ENCODE results near the gene LSM14A. TPM values are rescaled to one million over a fixed set of nuclear protein-coding genes. Genes with fewer than 3 reads are reported as not detected.
"Not testable (repeated sequence)": the region's sequence is repeated elsewhere in the genome, so short reads cannot be mapped to it uniquely, and the experiment has no call there.

LSM14A gene
- total RNA-seq, 1 experiment from 2014 or later, result 201 TPM

GRCh38 chr19:34228762-34229161, 56.5 kb downstream of the LSM14A start:
- DNase-seq (ENCODE audit: low spot score), result no peak

- no peak for DNase-seq (ENCODE audit: low spot score)
Measured at GRCh38 chr19:34229721-34230120, 57.4 kb downstream of the LSM14A start.

DNA sequence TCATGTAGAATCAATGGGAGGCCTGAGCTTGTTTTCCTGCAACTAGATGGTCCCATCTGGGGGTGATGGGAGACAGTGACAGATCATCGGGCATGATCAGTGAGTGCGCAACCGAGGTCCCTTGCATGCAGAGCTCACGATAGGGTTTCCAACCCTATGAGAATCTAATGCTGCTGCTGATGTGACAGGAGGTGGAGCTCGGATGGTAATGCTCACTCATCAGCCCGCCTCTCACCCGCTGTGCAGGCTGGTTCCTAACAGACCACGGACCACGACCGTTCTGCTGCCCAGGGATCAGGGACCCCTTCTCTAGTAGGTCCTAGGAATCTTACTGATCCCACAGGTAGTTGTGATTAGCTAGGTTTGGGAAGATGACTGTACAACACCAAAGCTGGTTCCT, 58.5 kb downstream of the LSM14A start:
- no peak for DNase-seq (ENCODE audit: low spot score)

DNA sequence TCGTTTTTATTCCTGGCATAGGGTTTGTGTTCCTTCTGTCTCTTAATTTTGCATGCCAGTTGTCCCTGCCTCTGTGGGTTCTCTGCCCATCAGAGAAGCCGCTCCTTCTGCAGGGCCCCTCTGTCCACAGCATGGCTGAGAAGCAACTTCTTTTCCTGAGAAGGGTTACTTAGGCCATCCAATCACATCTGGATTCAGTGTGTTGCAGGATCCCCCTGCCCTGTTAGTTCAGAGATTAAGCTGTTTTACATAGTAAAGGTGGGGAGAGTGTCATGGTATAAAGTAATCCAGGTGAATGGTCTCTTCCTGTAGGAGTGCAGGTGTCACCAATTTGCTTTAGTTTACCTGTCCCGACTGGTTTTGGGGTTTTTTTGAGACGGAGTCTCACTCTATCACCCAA, 59.1 kb downstream of the LSM14A start:
- DNase-seq (ENCODE audit: low spot score), result no peak

- peak; percentile 68 for DNase-seq (ENCODE audit: low spot score)
Measured at GRCh38 chr19:34232566-34233481, 60.5 kb downstream of the LSM14A start.

DNA sequence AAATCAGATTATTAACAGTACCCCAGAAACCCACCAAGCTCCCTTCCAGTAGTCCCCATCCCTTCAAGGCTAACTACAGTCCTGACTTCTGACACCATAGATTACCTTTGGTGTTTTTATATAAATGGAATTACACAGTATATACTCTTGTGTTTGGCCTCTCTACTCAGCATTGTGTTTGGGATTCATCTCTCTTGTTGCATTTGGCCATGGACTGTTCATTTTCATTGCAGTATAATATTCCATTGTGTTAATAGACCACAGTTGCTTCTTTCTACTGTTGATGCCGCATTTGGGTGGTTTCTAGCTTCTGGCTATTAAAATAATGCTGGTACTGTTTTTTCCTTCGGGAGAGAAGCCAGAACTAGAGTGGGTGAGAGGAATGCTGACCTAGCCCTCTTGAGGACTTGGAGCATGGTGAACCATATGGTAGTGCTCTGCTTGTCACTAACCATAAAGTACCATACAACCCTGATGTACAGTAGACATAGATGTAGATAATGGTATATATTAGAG, 63.2 kb downstream of the LSM14A start:
- DNase-seq (ENCODE audit: low spot score), result no peak

DNA sequence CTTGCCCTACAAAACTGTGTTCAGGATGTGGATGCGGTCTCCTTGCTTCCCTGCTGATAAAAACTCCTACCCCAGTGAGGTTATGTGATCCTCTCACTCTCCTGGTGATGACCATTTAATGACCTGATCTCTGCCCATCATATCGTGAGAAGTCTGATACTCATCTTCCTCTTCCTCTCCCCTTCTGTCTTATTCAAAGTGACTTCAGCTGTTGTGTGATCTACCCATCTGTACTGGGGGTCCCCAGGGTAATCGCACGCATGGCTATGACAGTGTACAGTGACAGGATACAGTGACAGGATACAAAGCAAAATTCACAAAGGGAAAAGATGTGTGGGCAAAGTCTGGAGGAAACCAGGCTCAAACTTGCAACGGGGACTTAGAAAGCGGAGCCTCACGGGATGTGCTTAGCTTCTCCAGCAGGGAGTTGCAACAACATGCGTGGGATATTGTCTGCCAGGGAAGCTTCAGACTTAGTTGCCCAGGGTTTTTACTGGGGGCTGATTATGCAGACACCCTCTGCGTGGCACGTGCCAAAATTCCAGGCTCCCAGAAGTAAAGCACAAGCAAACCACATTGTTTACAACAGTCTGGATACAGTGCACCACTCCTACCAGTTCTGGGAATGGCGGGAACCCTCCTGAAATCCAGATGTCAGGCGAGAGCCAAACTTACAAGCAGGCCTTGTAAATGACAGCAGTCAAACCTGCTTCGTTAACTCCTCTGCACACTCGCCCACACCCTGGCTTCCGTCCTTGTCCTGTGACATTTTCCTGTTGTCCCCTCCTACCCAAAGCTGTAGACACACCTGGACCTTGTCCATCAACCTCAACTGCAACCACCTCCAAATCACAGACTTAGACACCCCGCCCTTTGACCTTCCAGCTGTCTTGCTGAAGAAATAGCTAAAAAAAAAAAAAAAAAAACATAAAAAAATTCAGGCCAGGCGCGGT, 64.0 kb downstream of the LSM14A start:
- DNase-seq (ENCODE audit: low spot score), result no peak

DNA sequence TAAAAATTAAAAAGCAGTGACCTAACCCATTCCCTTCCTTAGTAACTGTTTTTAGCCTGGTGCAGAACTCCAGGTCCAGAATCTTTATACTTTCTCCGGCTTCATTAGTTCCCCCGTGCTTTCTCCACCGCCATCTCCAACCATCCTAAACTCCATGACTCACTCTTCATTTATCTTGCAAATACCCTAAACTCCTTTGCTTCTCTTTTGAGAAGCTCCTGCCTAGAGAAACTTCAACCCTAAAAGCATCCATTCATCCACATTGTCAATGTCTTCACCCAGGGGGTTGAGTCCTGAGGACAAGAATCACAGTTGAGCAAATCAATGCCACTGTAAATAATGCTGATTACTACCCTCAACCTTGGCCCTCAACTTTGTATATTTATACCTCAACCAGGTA, 65.0 kb downstream of the LSM14A start:
- no peak for DNase-seq (ENCODE audit: low spot score)

GRCh38 chr19:34237939-34238338, 65.6 kb downstream of the LSM14A start:
- no peak for DNase-seq (ENCODE audit: low spot score)

DNA sequence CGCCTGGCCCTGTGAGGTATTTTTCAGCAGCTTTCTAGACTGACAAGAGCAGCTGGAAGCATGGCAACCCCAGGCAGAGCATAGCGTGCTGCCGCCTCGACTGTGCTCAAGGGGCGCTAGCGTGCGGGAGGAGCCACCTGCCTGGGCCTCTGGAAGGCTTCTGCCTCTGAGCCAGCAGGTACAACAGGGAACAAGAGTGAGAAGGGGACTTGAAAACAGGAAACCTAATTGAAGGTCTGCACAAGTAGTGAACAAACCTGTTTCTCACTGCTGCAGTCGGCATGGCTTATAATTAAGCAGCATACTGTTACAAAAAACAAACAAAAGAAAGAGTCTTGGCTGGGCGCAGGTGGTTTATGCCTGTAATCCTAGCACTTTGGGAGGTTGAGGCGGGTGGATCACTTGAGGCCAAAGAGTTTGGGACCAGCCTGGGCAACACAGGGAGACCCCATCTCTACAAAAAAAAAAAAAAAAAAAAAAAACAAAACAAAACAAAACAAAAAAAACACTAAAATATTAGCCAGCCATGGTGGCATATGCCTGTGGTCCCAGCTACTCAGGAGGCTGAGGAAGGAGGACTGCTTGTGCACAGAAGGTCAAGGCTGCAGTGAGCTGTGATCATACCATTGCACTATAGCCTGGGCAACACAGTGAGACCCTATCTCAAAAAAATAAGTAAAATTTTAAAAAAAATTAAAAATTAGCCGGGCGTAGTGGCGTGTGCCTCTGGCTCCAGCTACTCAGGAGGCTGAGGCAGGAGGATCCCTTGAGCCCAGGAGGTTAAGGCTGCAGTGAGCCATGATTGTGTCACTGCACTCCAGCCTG, 69.4 kb downstream of the LSM14A start:
- DNase-seq (ENCODE audit: low spot score), result peak; percentile 91

DNA sequence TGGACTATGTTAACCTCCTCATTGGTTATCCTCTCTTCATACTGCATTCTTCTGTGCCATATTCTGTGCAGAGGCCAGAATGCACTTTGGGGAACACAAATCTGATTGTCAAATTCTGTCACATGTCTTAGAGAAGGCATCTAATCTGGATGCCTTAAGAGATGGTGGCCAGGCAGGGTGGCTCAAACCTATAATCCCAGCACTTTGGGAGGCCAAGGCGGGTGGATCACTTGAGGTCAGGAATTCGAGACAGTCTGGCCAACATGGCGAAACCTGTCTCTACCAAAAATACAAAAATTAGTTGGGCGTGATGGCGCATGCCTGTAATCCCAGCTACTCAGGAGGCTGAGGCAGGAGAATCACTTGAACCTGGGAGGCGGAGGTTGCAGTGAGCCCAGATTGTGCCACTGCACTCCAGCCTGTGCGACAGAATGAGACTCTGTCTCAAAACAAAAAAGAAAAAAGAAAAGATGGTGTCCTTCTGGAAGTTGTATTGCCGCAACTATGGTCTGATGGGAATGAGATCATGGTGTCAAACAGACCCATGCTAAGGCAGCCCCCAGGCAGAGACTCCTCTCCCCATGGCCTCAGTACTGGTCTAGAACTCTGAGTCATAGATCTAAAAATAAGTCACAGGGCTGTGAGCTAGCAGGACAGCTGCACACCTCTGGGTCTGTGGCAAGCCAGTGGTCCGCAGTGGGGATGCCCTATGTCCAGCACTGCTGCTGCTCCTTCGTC, 71.0 kb downstream of the LSM14A start:
- DNase-seq (ENCODE audit: low spot score), result not testable (repeated sequence)

- no peak for DNase-seq (ENCODE audit: low spot score)
Measured at GRCh38 chr19:34243876-34244578, 71.7 kb downstream of the LSM14A start.

GRCh38 chr19:34244611-34245299, 72.5 kb downstream of the LSM14A start:
- no peak for DNase-seq (ENCODE audit: low spot score)

- no peak for DNase-seq (ENCODE audit: low spot score)
Measured at GRCh38 chr19:34246340-34246739, 74.0 kb downstream of the LSM14A start.

- no peak for DNase-seq (ENCODE audit: low spot score)
Measured at GRCh38 chr19:34248941-34249340, 76.6 kb downstream of the LSM14A start.

DNA sequence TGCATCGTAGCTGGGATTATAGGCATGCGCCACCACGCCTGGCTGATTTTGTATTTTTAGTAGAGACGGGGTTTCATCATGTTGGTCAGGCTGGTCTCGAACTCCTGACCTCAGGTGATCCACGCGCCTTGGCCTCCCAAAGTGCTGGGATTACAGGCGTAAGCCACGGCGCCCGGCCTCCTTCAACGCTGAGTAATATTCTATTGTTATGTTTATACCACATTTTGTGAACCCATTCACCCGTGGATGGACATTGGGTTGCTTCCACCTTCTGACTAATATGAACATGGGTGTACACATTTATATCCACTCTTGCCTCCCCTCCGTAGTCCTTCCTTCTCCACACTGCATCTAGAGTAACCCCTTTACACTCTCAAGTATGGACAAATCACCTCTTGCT, 80.9 kb downstream of the LSM14A start:
- not testable (repeated sequence) for DNase-seq (ENCODE audit: low spot score)

DNA sequence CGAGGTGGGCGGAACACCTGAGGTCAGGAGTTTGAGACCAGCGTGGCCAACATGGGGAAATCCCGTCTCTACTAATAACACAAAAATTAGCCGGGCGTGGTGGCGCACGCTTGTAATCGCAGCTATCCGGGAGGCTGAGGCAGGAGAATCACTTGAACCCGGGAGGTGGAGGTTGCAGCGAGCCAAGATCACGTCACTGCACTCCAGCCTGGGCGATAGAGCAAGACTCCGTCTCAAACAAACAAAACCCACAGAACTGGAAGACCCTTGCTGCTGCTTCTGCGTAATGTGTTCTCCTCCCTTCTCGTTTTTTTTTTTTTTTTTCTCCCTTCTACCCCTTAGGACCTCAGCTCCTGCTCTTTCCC, 81.4 kb downstream of the LSM14A start:
- DNase-seq (ENCODE audit: low spot score), result not testable (repeated sequence)

DNA sequence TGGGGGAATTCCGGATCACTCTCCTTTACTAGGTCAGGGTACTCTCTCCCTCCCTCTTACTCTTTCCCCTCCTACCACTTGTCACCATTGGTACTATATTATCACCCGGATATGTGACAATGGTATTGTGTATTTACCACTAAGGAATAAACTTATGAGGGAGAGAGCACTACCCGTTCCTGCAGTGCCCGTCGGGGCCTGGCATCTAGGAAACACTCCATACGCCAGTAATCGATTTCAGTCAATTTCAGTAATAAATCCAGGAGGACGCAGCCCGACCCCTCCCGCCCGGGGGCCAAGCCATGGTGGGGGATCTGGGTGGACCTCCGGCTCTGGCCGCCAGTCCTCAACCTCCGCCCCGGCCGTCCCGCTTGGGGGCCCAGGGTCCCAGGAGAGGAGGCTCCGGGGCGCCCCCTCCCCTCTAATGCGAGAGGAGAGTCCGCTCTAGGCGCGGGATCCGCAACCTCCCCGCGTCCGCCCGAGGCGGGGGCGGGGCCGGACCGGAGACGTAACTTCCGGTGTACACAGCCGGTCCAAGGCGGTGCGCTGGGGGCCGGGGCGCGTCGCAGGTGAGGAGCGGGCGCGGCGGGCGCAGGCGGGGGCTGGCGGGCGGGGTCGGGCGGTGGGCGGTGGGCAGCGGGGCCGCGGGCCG, 81.9 kb downstream of the LSM14A start, which contains the start of gene GARRE1:
GARRE1 (plus strand) TSS at position 509 of the 652 bp plus-strand sequence. CDS start 45,920 bp downstream, outside the sequence.
- peak; percentile 86 for DNase-seq (ENCODE audit: low spot score)

Measured in HT-29 (cell line).